Measurements from ENCODE around the gene SLIT1.

The SLIT1 gene

GRCh38 chr10:96984541-96985131, 201.1 kb downstream of the SLIT1 start:
- H3K4me3 ChIP-seq (ENCODE audit: low read depth, low read length) = no peak overlapping the region

GRCh38 chr10:96982149-96982930, 203.4 kb downstream of the SLIT1 start:
- H3K4me3 ChIP-seq (ENCODE audit: low read depth, low read length) = no peak overlapping the region

GRCh38 chr10:96978621-96979154, 207.1 kb downstream of the SLIT1 start:
- no peak overlapping the region for H3K4me3 ChIP-seq (ENCODE audit: low read depth, low read length)

GRCh38 chr10:96975136-96975535, 210.6 kb downstream of the SLIT1 start:
- no peak overlapping the region for H3K4me3 ChIP-seq (ENCODE audit: low read depth, low read length)

- no peak overlapping the region for H3K4me3 ChIP-seq (ENCODE audit: low read depth, low read length)
These were observed 211.7 kb downstream of the SLIT1 start for GRCh38 chr10:96973809-96974747.

- H3K4me3 ChIP-seq (ENCODE audit: low read depth, low read length) = no peak overlapping the region
These were observed 213.5 kb downstream of the SLIT1 start for GRCh38 chr10:96972264-96972663.

- H3K4me3 ChIP-seq (ENCODE audit: low read depth, low read length) = no peak overlapping the region
These were observed 214.4 kb downstream of the SLIT1 start for GRCh38 chr10:96971324-96971723.

- H3K4me3 ChIP-seq (ENCODE audit: low read depth, low read length) = no peak overlapping the region
These were observed 216.9 kb downstream of the SLIT1 start for GRCh38 chr10:96968682-96969423.

- no peak overlapping the region for H3K4me3 ChIP-seq (ENCODE audit: low read depth, low read length)
These were observed 217.9 kb downstream of the SLIT1 start for GRCh38 chr10:96967847-96968246.

- H3K4me3 ChIP-seq (ENCODE audit: low read depth, low read length) = no peak overlapping the region
These were observed 221.6 kb downstream of the SLIT1 start for GRCh38 chr10:96964131-96964530.

- H3K4me3 ChIP-seq (ENCODE audit: low read depth, low read length) = no peak overlapping the region
These were observed 224.9 kb downstream of the SLIT1 start for GRCh38 chr10:96960872-96961271.

GRCh38 chr10:96959733-96960132, 226.0 kb downstream of the SLIT1 start:
- no peak overlapping the region for H3K4me3 ChIP-seq (ENCODE audit: low read depth, low read length)

- no peak overlapping the region for H3K4me3 ChIP-seq (ENCODE audit: low read depth, low read length)
These were observed 227.7 kb downstream of the SLIT1 start for GRCh38 chr10:96958071-96958470.

- no peak overlapping the region for H3K4me3 ChIP-seq (ENCODE audit: low read depth, low read length)
These were observed 230.0 kb downstream of the SLIT1 start for GRCh38 chr10:96955794-96956193.

- no peak overlapping the region for H3K4me3 ChIP-seq (ENCODE audit: low read depth, low read length)
These were observed 233.8 kb downstream of the SLIT1 start for GRCh38 chr10:96951954-96952353.

GRCh38 chr10:96949039-96949683, 236.6 kb downstream of the SLIT1 start:
- no peak overlapping the region for H3K4me3 ChIP-seq (ENCODE audit: low read depth, low read length)
